ENCODE measurements around the gene FGF7. TPM values are rescaled to one million over a fixed set of nuclear protein-coding genes. Genes with fewer than 3 reads are reported as not detected.

Gene FGF7
- 0.08 and 0.66 TPM in 2 replicates for total RNA-seq (2014; rRNA removed; shearing (Covaris generic))

GRCh38 chr15:49423021-49423420 is at the start of gene FGF7:
Gene FGF7 (plus strand): TSS chr15:49423242. CDS start chr15:49424298, 1,056 bp downstream.

Other genes with a start within 250 kb of the FGF7 start
- gene FAM227B, start 197.6 kb downstream of the FGF7 start, total RNA-seq (2014; rRNA removed; shearing (Covaris generic)) = 1.6 and 2.7 TPM in 2 replicates
- 26.1 and 27.3 TPM in 2 replicates for gene DTWD1, start 197.8 kb downstream of the FGF7 start, total RNA-seq (2014; rRNA removed; shearing (Covaris generic))

Measured in A375 (cell line).